ACC112 (cell line): ENCODE results near the gene NSUN2.

Experiments used
- H2AFZ ChIP-seq: fragments of 200-600 bp; sonication (generic); one replicate; pipeline ENCODE4 v1.6.0; 2017; ENCODE audit warnings: antibody characterized with exemption, low read length; ENCODE audit not compliant: unreplicated experiment
- H3K27ac ChIP-seq: fragments of 200-600 bp; sonication (generic); 2 replicates; pipeline ENCODE4 v1.5.1; 2014; ENCODE audit warnings: low read depth, mild to moderate bottlenecking, antibody characterized with exemption, low read length, moderate library complexity
- H3K27me3 ChIP-seq: fragments of 200-600 bp; sonication (generic); 2 replicates; pipeline ENCODE4 v1.6.1; 2014; ENCODE audit warnings: mild to moderate bottlenecking, antibody characterized with exemption, low read length, moderate library complexity, mixed read lengths; ENCODE audit not compliant: insufficient read depth
- H3K36me3 ChIP-seq: fragments of 200-600 bp; sonication (generic); 2 replicates; pipeline ENCODE4 v1.6.1; 2016; ENCODE audit warnings: mild to moderate bottlenecking, antibody characterized with exemption, low read length, moderate library complexity, mixed read lengths; ENCODE audit not compliant: insufficient read depth
- H3K4me1 ChIP-seq: fragments of 200-600 bp; sonication (generic); one replicate; pipeline ENCODE4 v1.6.1; 2016; ENCODE audit warnings: low read length, mixed read lengths; ENCODE audit not compliant: insufficient read depth, unreplicated experiment, control insufficient read depth
- H3K4me3 ChIP-seq: fragments of 200-600 bp; sonication (generic); 2 replicates; pipeline ENCODE4 v1.5.1; 2014; ENCODE audit warnings: mild to moderate bottlenecking, low read depth, low read length
- H3K79me2 ChIP-seq: fragments of 200-600 bp; sonication (generic); one replicate; pipeline ENCODE4 v1.6.0; 2016; ENCODE audit warnings: low read length; ENCODE audit not compliant: control insufficient read depth, unreplicated experiment, insufficient read depth

NSUN2 gene

DNA sequence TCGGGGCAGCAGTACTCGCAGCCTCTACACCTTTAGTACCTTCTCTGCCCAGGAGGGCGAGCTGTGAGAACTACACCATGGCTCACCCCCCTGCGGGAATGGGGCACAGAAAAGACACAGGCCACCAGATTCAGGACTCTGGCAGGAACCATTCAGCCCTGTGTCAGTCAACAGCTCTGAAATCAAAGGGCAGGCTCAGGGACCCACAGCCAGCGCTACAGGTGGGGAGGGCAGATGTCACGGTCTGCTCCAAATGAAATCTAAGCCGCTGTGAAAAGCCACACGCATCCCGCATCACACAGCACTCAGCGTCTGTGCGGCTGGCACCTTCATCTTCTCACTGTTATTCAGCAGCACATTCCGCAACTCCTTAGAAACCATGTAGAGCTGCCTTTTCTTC, 27.9 kb downstream of the NSUN2 start:
- Histone ChIP-seq H3K27me3 (no peaks in the 10 kb centered on the region), H3K4me1 (no peaks in the 10 kb centered on the region), H3K27ac (no peak overlapping the region), H3K4me3 (no peak overlapping the region), H3K36me3 (peaks cover 61% of the 10 kb centered on the region), H2AFZ (no peak overlapping the region), H3K79me2 (no peaks in the 10 kb centered on the region)

DNA sequence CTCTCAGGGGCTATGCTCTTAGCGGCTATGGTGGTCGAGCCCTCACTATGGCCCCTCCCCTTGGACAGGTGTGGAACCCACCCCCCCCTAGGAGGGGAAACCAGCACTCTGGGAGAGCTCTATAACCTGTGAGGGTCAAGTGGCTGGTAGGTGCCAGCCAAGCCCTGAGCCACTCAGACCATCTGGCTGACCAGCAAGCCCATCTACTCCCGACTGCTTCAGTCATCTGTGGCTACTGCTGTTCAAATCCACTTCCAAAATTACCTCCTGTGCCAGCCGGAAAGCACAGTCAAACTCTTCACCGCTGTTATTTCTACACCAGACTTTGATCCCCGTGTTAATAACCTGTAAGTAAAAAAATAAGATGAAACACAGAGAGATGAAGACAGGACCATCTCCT, 28.5 kb downstream of the NSUN2 start:
- H2AFZ ChIP-seq = no peak overlapping the region
- no peak overlapping the region for H3K27ac ChIP-seq
- no peaks in the 10 kb centered on the region for H3K27me3 ChIP-seq
- H3K4me1 ChIP-seq = no peaks in the 10 kb centered on the region
- H3K79me2 ChIP-seq = no peaks in the 10 kb centered on the region
- H3K4me3 ChIP-seq = no peak overlapping the region
- H3K36me3 ChIP-seq = peaks cover 55% of the 10 kb centered on the region

DNA sequence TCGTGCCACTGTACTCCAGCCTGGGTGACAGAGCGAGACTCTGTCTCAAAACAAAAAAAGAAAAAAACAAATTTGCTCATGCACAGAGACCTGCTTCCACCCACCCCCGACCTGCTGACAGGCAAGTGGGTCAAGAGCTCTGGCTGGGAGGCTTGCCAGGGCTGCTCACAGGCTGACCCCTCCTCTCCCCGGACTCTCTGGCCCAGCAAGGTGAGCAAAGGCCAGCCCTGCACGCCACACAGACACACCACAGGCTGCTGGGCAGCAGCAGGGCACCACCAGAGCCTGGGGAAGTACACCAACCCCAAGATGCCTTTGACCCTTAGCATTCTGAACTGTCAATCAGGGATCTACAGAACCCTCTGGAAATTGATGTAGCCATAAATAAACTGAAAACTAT, 29.2 kb downstream of the NSUN2 start:
- Histone ChIP-seq H3K4me1 (no peaks in the 10 kb centered on the region), H3K4me3 (no peak overlapping the region), H3K79me2 (no peaks in the 10 kb centered on the region), H3K27ac (no peak overlapping the region), H2AFZ (no peak overlapping the region), H3K27me3 (no peaks in the 10 kb centered on the region), H3K36me3 (peaks cover 49% of the 10 kb centered on the region)

DNA sequence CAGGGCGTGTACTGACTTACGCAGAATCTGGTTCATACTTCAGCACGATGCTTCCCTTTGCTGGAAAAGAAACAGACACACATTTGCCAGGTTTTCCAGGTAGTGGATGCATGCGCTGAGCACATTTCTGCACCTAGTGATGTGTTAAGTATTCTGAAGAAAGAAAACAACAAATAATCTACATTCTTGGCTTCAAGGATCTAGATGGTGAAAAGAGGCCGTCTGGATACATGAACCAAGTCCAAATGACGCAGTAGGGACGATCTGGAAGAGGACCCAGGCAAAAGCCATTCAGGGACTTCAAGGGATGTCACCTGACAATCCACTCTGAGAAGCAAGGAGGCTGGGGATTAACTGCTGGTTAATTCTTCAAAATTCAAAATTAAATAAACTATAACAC, 30.4 kb downstream of the NSUN2 start:
- H2AFZ ChIP-seq = no peak overlapping the region
- peaks cover 39% of the 10 kb centered on the region for H3K36me3 ChIP-seq
- no peaks in the 10 kb centered on the region for H3K79me2 ChIP-seq
- H3K4me3 ChIP-seq = no peak overlapping the region
- no peaks in the 10 kb centered on the region for H3K27me3 ChIP-seq
- no peak overlapping the region for H3K27ac ChIP-seq
- no peaks in the 10 kb centered on the region for H3K4me1 ChIP-seq

- Histone ChIP-seq H3K27me3 (no peaks in the 10 kb centered on the region), H3K36me3 (peaks cover 35% of the 10 kb centered on the region), H3K4me3 (no peak overlapping the region), H2AFZ (no peak overlapping the region), H3K79me2 (no peaks in the 10 kb centered on the region), H3K27ac (no peak overlapping the region), H3K4me1 (no peaks in the 10 kb centered on the region)
Measured at GRCh38 chr5:6601816-6602215, 31.0 kb downstream of the NSUN2 start.

DNA sequence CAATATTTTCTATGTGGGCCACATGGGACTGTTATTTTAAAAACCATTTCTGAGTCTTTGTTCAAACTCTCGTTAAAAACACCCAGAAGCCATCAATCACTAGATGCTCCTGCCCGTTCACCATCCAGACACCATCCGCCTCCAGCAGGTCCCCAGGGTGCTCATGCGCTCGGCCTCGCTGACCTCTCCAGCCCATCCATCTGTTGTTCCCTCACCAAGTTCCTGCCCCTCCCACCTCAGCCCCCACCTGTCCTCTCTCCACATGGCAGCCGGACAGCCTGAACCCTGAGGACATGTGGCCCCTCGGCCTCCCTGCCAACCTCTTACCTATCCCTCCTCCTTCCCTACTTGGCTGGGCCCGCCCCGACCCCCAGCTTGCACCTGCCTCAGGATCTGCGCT, 31.6 kb downstream of the NSUN2 start:
- H3K79me2 ChIP-seq = no peaks in the 10 kb centered on the region
- H3K27me3 ChIP-seq = no peaks in the 10 kb centered on the region
- H3K4me1 ChIP-seq = no peaks in the 10 kb centered on the region
- no peak overlapping the region for H3K4me3 ChIP-seq
- H3K36me3 ChIP-seq = peaks cover 35% of the 10 kb centered on the region
- no peak overlapping the region for H3K27ac ChIP-seq
- no peak overlapping the region for H2AFZ ChIP-seq

DNA sequence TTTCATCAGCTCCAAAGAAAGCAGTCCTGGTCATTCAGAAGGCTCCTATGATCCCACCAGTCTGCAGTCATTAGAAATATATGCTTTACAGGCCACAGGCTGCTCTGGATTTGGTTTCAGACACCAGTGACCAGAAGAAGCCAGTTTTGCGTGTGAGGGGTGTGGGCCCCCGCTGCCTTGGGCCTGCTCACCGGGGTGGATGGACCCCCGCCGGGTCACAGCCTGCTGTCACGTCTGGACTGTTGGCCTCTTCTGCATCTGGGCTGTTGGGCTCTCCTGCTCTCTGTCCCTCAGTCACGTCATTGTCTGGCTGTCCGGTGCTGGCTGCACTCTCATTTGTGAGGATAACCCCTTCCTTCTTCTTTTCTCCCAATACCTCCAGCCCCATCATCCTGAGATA, 33.1 kb downstream of the NSUN2 start:
- Histone ChIP-seq H3K36me3 (peaks cover 35% of the 10 kb centered on the region), H3K79me2 (no peaks in the 10 kb centered on the region), H2AFZ (no peak overlapping the region), H3K27me3 (no peaks in the 10 kb centered on the region), H3K4me3 (no peak overlapping the region), H3K27ac (no peak overlapping the region), H3K4me1 (no peaks in the 10 kb centered on the region)

DNA sequence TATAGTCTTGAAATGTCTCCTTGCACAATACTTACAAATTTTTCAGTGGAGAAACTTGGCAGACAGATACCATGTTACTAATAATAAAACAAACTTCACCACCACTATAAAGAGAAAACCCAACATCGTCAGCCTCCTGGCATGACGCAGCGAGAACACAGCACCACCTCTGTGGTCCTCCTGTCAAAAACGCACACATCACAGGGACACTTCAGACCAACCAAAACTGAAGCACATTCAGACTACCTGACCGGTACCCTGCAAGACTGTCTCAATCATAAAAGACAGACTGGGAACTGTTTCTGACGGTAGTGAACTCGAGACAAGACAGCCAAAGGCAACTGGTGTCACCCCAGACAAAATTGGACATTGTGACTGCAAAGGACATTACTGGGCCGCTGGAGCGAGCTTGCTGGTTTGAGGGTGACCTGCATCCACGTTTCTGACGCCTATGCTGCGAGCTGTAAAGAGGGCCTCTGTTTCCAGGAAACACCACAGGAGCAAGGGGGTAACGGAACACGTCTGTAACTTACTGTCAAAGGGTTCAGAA, 34.4 kb downstream of the NSUN2 start:
- Histone ChIP-seq H2AFZ (no peak overlapping the region), H3K79me2 (no peaks in the 10 kb centered on the region), H3K36me3 (peaks cover 24% of the 10 kb centered on the region), H3K27ac (no peak overlapping the region), H3K4me3 (no peak overlapping the region), H3K27me3 (no peaks in the 10 kb centered on the region), H3K4me1 (no peaks in the 10 kb centered on the region)

DNA sequence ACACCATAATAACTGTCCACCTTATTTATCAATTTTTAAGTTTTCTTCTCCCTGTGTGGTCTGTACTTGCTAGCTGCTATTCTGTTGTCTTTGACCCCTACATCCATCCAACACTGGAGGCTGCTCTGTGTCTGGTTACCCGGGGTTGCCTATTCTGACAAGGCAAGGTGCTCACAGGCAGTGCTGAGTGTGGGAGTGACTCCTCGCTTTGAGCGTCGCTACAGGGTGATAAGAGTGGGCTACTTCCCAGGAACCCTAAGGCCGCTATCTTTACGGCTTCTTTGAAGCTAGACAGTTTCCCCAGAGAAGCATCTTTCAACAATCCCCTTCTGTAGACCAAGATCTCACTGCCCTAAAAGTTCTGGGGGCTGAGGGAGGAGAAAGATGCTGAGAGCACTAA, 35.3 kb downstream of the NSUN2 start:
- Histone ChIP-seq H3K79me2 (no peaks in the 10 kb centered on the region), H2AFZ (no peak overlapping the region), H3K36me3 (peaks cover 18% of the 10 kb centered on the region), H3K4me3 (no peak overlapping the region), H3K27ac (no peak overlapping the region), H3K4me1 (peaks cover 3% of the 10 kb centered on the region), H3K27me3 (no peaks in the 10 kb centered on the region)

DNA sequence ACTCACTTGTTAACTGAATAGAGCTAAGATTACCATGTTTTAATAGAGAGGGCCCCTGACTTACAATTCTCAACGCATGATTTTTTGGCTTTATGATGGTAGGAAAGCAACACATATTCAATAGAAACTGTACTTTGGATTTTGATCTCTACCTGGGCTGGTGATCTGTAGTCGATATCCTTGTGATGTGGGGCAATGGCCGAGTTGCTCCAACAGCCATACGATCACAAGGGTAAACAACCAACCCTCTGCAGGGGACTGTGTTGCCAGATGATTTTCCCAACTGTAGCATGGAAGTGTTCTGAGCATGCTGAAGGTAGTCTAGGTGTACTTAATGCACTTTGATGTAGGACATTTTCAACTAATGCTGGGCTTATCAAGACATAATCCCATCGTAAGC, 36.5 kb downstream of the NSUN2 start:
- no peaks in the 10 kb centered on the region for H3K79me2 ChIP-seq
- no peak overlapping the region for H3K27ac ChIP-seq
- H2AFZ ChIP-seq = no peak overlapping the region
- no peak overlapping the region for H3K4me3 ChIP-seq
- no peaks in the 10 kb centered on the region for H3K27me3 ChIP-seq
- peaks cover 3% of the 10 kb centered on the region for H3K4me1 ChIP-seq
- peaks cover 10% of the 10 kb centered on the region; the same call in 1 of the 2 replicates for H3K36me3 ChIP-seq

DNA sequence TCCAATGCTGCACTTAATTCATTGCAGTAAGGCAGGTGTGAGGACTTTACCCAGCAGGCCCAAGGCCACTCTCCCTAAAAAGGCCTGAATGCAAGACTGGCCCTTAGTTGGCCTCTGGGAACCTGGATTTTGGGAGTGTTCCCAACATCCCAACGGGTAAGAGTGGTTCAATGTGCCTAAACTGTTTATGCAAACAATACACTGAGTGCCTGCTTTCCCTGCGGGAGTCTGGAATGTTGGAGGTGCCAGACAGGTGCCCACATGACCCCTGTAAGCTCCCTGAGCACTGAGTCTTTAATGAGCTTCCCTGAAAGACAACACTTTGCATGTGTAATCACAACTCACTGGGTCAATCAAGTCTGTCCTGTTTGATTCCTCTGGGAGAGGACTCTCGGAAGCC, 37.4 kb downstream of the NSUN2 start:
- H3K79me2 ChIP-seq = no peaks in the 10 kb centered on the region
- no peak overlapping the region for H2AFZ ChIP-seq
- no peak overlapping the region for H3K4me3 ChIP-seq
- peaks cover 5% of the 10 kb centered on the region; the same call in 1 of the 2 replicates for H3K36me3 ChIP-seq
- peaks cover 3% of the 10 kb centered on the region for H3K4me1 ChIP-seq
- no peaks in the 10 kb centered on the region for H3K27me3 ChIP-seq
- no peak overlapping the region for H3K27ac ChIP-seq
